IMR-90 (cell line): ENCODE results near the gene NTMT2. TPM values are rescaled to one million over a fixed set of nuclear protein-coding genes. Genes with fewer than 3 reads are reported as not detected.

ENCODE experiments used
- ATAC-seq: fragments of 200-7000 bp; cut with Tn5 transposase; 2 replicates; pipeline ENCODE4 v1.9.1; 2020; ENCODE audit warnings: low read depth, mild to moderate bottlenecking, moderate library complexity
- BruUV-seq: library from RNA; stranded (reverse); fragments of 400-500 nt; replicated peaks from 2 replicates; lab custom pipeline; 2021; lab: Mats Ljungman, UMichigan
- CTCF ChIA-PET: fragments of 300-600 bp; formaldehyde crosslinking; extraction: SDS; loops from one replicate; lab custom pipeline; 2021; ENCODE audit warnings: antibody characterized with exemption; lab: Yijun Ruan, JAX
- POLR2A ChIA-PET: fragments of 300-600 bp; sonication (Branson Sonifier 250); formaldehyde crosslinking; loops from one replicate; lab custom pipeline; 2022; ENCODE audit warnings: antibody characterized with exemption; ENCODE audit not compliant: unreplicated experiment; lab: Charles Lee
- DNase-seq: peaks from one replicate; pipeline ENCODE4 v3.0.0; 2013
- H2AFZ ChIP-seq: replicated peaks from 2 replicates; pipeline ENCODE3; 2013; ENCODE audit warnings: low read length, mild to moderate bottlenecking; ENCODE audit not compliant: poor library complexity
- H2AK5ac ChIP-seq: 2 replicates; pipeline ENCODE4 v1.6.1; 2013; ENCODE audit warnings: low read depth, low read length, inconsistent platforms
- H2AK9ac ChIP-seq: replicated peaks from 2 replicates; pipeline ENCODE3; 2013; ENCODE audit warnings: mild to moderate bottlenecking, low read depth, low read length, moderate library complexity; ENCODE audit not compliant: poor library complexity
- H2BK120ac ChIP-seq: 2 replicates; pipeline ENCODE4 v1.6.1; 2013; ENCODE audit warnings: low read depth, low read length, inconsistent platforms
- H2BK15ac ChIP-seq: 3 replicates; pipeline ENCODE4 v1.6.1; 2013; ENCODE audit warnings: low read depth, low read length, inconsistent platforms
- H2BK20ac ChIP-seq: 2 replicates; pipeline ENCODE4 v1.6.1; 2013; ENCODE audit warnings: low read depth, mild to moderate bottlenecking, inconsistent platforms, low read length, moderate library complexity
- H2BK5ac ChIP-seq: 2 replicates; pipeline ENCODE4 v1.6.1; 2013; ENCODE audit warnings: mild to moderate bottlenecking, low read depth, low read length, inconsistent platforms; ENCODE audit not compliant: poor library complexity, severe bottlenecking
- H3K14ac ChIP-seq: replicated peaks from 2 replicates; pipeline ENCODE4 v1.6.1; 2013; ENCODE audit warnings: low read depth, low read length, inconsistent platforms
- H3K18ac ChIP-seq: 2 replicates; pipeline ENCODE4 v1.6.1; 2013; ENCODE audit warnings: low read depth, low read length, control low read depth
- H3K23ac ChIP-seq: 2 replicates; pipeline ENCODE4 v1.6.1; 2013; ENCODE audit warnings: low read depth, low read length, inconsistent platforms
- H3K27ac ChIP-seq: 2 replicates; pipeline ENCODE4 v1.5.1; 2013; ENCODE audit warnings: mild to moderate bottlenecking, control low read depth, low read length; ENCODE audit not compliant: insufficient read depth
- H3K27me3 ChIP-seq: 2 replicates; pipeline ENCODE4 v1.6.1; 2013; ENCODE audit warnings: low read length; ENCODE audit not compliant: control insufficient read depth, insufficient read depth
- H3K36me3 ChIP-seq: 2 replicates; pipeline ENCODE4 v1.6.1; 2013; ENCODE audit warnings: low read length, mixed read lengths; ENCODE audit not compliant: control insufficient read depth, insufficient read depth
- H3K4ac ChIP-seq: 2 replicates; pipeline ENCODE4 v1.6.1; 2013; ENCODE audit warnings: low read depth, low read length, inconsistent platforms
- H3K4me1 ChIP-seq: 2 replicates; pipeline ENCODE4 v1.6.1; 2013; ENCODE audit warnings: low read length, mixed read lengths; ENCODE audit not compliant: control insufficient read depth, insufficient read depth
- H3K4me2 ChIP-seq: 2 replicates; pipeline ENCODE4 v1.6.1; 2013; ENCODE audit warnings: low read depth, mild to moderate bottlenecking, control low read depth, low read length, moderate library complexity
- H3K4me3 ChIP-seq: 2 replicates; pipeline ENCODE4 v1.5.1; 2013; ENCODE audit warnings: low read depth, mild to moderate bottlenecking, control low read depth, low read length, moderate library complexity; ENCODE audit not compliant: insufficient read depth
- H3K56ac ChIP-seq: 2 replicates; pipeline ENCODE4 v1.6.1; 2013; ENCODE audit warnings: low read length, inconsistent platforms; ENCODE audit not compliant: insufficient read depth; ENCODE audit errors: extremely low read depth
- H3K79me1 ChIP-seq, 2 experiments: 2 replicates each; pipeline ENCODE4 v1.6.1; 2013; ENCODE audit warnings: low read length in 2 of 2, inconsistent platforms in 1 of 2, low read depth in 1 of 2
- H3K9ac ChIP-seq: 2 replicates; pipeline ENCODE4 v1.6.1; 2013; ENCODE audit warnings: low read depth, low read length, control low read depth
- H3K9me1 ChIP-seq: 2 replicates; pipeline ENCODE4 v1.6.1; 2013; ENCODE audit warnings: low read length, inconsistent platforms; ENCODE audit not compliant: insufficient read depth
- H3K9me3 ChIP-seq: 2 replicates; pipeline ENCODE4 v1.6.1; 2013; ENCODE audit warnings: low read length; ENCODE audit not compliant: control insufficient read depth, insufficient read depth
- H4K20me1 ChIP-seq: 2 replicates; pipeline ENCODE4 v1.6.1; 2013; ENCODE audit warnings: low read length, inconsistent platforms; ENCODE audit not compliant: insufficient read depth
- H4K5ac ChIP-seq: 2 replicates; pipeline ENCODE4 v1.6.1; 2013; ENCODE audit warnings: mild to moderate bottlenecking, low read depth, low read length, control low read depth
- H4K8ac ChIP-seq, 2 experiments: 2 replicates each; pipeline ENCODE4 v1.6.1; 2013; ENCODE audit warnings: low read depth in 2 of 2, low read length in 2 of 2, control low read depth in 1 of 2, inconsistent platforms in 1 of 2
- H4K91ac ChIP-seq: 2 replicates; pipeline ENCODE4 v1.6.1; 2013; ENCODE audit warnings: low read depth, low read length, inconsistent platforms; ENCODE audit not compliant: insufficient read depth
- CEBPB ChIP-seq: IDR thresholded peaks from 2 replicates; pipeline ENCODE4 v1.6.1; 2012; ENCODE audit warnings: low read depth, low read length, improper control_type of control experiment
- CTCF ChIP-seq: conservative IDR thresholded peaks from 2 replicates; pipeline ENCODE4 v1.5.1; 2012; ENCODE audit warnings: mild to moderate bottlenecking, low read depth, low read length, improper control_type of control experiment
- ELK1 ChIP-seq: fragments of 150-350 bp; IDR thresholded peaks from 2 replicates; pipeline ENCODE4 v1.6.1; 2016; ENCODE audit warnings: low read depth, mild to moderate bottlenecking, low read length, moderate library complexity, borderline replicate concordance
- FOS ChIP-seq: fragments of 150-350 bp; IDR thresholded peaks from 2 replicates; pipeline ENCODE4 v1.6.1; 2016; ENCODE audit warnings: low read depth, low read length
- MAZ ChIP-seq: IDR thresholded peaks from 2 replicates; pipeline ENCODE4 v1.6.1; 2012; ENCODE audit warnings: low read depth, mild to moderate bottlenecking, low read length, improper control_type of control experiment, moderate library complexity, borderline replicate concordance
- MXI1 ChIP-seq: IDR thresholded peaks from 2 replicates; pipeline ENCODE4 v1.6.1; 2012; ENCODE audit warnings: low read depth, mild to moderate bottlenecking, low read length, moderate library complexity, borderline replicate concordance
- RAD21 ChIP-seq: IDR thresholded peaks from 2 replicates; pipeline ENCODE4 v1.6.1; 2012; ENCODE audit warnings: low read length, improper control_type of control experiment
- RCOR1 ChIP-seq: IDR thresholded peaks from 2 replicates; pipeline ENCODE4 v1.6.1; 2012; ENCODE audit warnings: mild to moderate bottlenecking, low read length, improper control_type of control experiment; ENCODE audit not compliant: insufficient replicate concordance
- RFX5 ChIP-seq: IDR thresholded peaks from 2 replicates; pipeline ENCODE4 v1.8.0; 2012; ENCODE audit warnings: low read depth, mild to moderate bottlenecking, low read length, moderate library complexity
- USF2 ChIP-seq: fragments of 150-350 bp; IDR thresholded peaks from 2 replicates; pipeline ENCODE4 v1.6.1; 2017; ENCODE audit warnings: mild to moderate bottlenecking, antibody characterized with exemption, low read length, low read depth
- WGBS, 2 experiments: methylation state at CpG; one replicate each; pipeline versions ENCODE4 v1.1.5 to v1.1.7; 2013; ENCODE audit warnings: missing lambda C conversion rate in 2 of 2; ENCODE audit not compliant: insufficient read length in 1 of 2; ENCODE audit errors: extremely low coverage in 2 of 2; 5-methylcytosine and 5-hydroxymethylcytosine counted together
- dilution Hi-C: fragments of 300-500 bp; cut with HindIII; formaldehyde crosslinking; loops from one replicate; pipeline ENCODE4 v1.14.3; 2018; ENCODE audit warnings: low sequenced_read_pairs; ENCODE audit not compliant: unreplicated experiment
- in situ Hi-C: fragments of 300-500 bp; cut with MboI; formaldehyde crosslinking; loops from 3 replicates; pipeline ENCODE4 v1.14.3; 2019; ENCODE audit warnings: low sequenced_read_pairs, inconsistent platforms, mixed read lengths
- intact Hi-C: fragments of 100-400 bp; cut with micrococcal nuclease; formaldehyde crosslinking; loops from 2 replicates; pipeline ENCODE4 v1.10.0; 2022
- polyA plus RNA-seq, 3 experiments: library from polyadenylated mRNA; depleted of rRNA; stranded (reverse); fragments of >200 nt; gene quantifications; 2 replicates each; pipeline ENCODE4 v1.2.3, GENCODE V29; 2012; ENCODE audit warnings: low replicate concordance in 1 of 3
- total RNA-seq: library from RNA; depleted of rRNA; stranded (reverse); fragments of >200 nt; gene quantifications from 2 replicates; pipeline ENCODE4 v1.2.3, GENCODE V29; 2012

The NTMT2 gene
- total and polyA plus RNA-seq, 2 of the 4 experiments (the other 2 are of a cell fraction), result not detected

GRCh38 chr1:170096806-170097340 is 48.9 kb upstream of the NTMT2 start:
- BruUV-seq, result no TSS peak
- Histone ChIP-seq H2BK5ac (no peak overlapping the region), H3K4ac (no peak overlapping the region), H3K27ac (no peak overlapping the region), H3K4me1 (no peaks in the 10 kb centered on the region), H4K91ac (no peak overlapping the region), H3K14ac (no peak overlapping the region), H2BK20ac (no peak overlapping the region), H3K9me1 (no peaks in the 10 kb centered on the region), H2AK9ac (no peak overlapping the region), H3K9me3 (no peaks in the 10 kb centered on the region; the same call in 1 of the 2 replicates), H3K9ac (no peak overlapping the region), H4K8ac (no peak overlapping the region), H3K79me1 (no peaks in the 10 kb centered on the region), H2AK5ac (no peak overlapping the region), H3K56ac (no peak overlapping the region), H3K4me2 (no peak overlapping the region), H4K20me1 (no peaks in the 10 kb centered on the region), H2BK120ac (no peak overlapping the region), H3K4me3 (no peak overlapping the region), H3K23ac (no peak overlapping the region), H4K5ac (no peak overlapping the region), H3K36me3 (no peaks in the 10 kb centered on the region), H3K18ac (no peak overlapping the region), H2AFZ (no peak overlapping the region), H2BK15ac (no peak overlapping the region), H3K27me3 (no peaks in the 10 kb centered on the region)
- ChIA-PET POLR2A (no interaction called here), CTCF (no interaction called here)
- dilution Hi-C loops (no loop called here), in situ Hi-C loops (no loop called here), intact Hi-C loops (no loop called here)
- ATAC-seq (no peak), DNase-seq (no peak)
- no peak for TF ChIP-seq MAZ
- TF ChIP-seq RCOR1, result no peak
- no peak for TF ChIP-seq MXI1
- TF ChIP-seq RAD21, result no peak
- TF ChIP-seq USF2, result no peak
- TF ChIP-seq RFX5, result no peak
- TF ChIP-seq CTCF, result no peak
- no peak for TF ChIP-seq CEBPB
- no peak for TF ChIP-seq ELK1
- no peak for TF ChIP-seq FOS
- whole genome bisulfite sequencing, 2 experiments, result no CpG with 5 or more reads among the region's 4 CpGs
